ENCODE results near the gene SLC15A3.

SLC15A3 gene

GRCh38 chr11:60944490-60945294 is 7.3 kb downstream of the SLC15A3 start:
- DNase-seq, result no peak

DNA sequence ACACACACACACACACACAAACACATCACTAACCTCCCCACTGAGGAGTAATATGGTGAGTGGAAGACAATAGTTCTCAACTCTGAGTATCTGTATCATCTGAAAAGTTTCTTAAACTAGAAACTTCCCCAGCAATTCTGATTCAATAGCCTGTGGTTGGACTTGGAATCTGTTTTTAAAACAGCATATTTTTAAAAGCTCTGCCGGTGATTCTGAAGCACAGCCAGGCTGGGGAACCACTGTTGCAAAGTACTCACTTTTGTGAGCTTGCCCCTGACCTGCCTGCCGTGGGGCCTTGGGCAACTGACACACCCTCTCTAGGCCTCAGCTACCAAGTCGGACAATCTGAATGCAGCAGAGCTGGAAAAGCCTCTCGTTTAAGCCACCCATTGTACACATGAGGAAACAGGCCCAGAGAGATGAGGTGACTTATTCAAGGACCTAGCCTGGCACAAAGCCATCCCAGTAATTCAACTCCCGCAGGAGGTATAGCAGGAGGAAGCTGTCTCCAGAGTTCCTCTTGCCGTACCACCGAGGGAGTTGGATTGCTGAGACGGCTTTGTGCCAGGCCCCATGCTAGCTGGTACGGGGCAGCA is 8.9 kb downstream of the SLC15A3 start:
- no peak for DNase-seq

DNA sequence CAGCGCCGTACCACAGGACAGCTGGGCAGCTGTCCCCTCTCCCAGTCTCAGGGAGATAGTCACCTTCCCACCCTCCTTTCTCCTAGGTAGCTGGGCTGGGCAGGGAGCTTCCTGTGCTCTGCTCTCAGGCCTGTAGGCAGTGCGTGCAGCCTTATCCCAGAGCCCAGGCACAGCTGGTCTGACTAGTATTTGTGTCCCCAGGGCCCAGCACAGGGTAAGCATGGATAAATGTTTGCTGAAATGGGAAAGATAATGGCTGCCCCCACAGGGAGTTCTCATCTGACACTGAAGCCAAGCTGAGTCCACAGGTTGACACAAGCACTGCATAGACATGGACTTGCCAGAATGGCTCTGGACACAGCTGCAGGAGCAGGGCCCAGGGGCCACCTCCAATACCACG is 9.8 kb downstream of the SLC15A3 start:
- DNase-seq, result no peak

- no peak for DNase-seq
Observed at GRCh38 chr11:60941371-60942119, 10.4 kb downstream of the SLC15A3 start.

DNA sequence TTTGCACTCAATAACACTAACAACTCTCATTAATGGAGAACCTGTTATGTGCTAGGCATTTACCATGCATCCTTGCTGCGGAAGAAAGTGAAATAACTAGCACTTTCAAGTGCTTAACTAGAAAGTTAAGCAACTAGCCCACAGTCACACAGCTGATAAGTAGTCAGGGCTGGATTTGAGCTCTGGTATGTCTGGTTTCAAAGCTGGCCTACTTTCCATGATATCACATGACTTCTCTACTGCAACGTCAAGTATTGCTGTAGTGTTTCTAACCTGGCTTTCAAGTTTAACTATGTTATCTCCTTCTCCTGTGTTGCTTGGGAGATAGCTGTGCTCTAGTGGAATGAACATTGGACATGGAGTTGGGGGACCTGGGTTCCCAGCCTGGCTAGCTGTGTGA is 12.1 kb downstream of the SLC15A3 start:
- DNase-seq, result no peak

GRCh38 chr11:60939301-60939700 is 12.7 kb downstream of the SLC15A3 start:
- no peak for DNase-seq

GRCh38 chr11:60938500-60938899 is 13.5 kb downstream of the SLC15A3 start:
- no peak for DNase-seq

DNA sequence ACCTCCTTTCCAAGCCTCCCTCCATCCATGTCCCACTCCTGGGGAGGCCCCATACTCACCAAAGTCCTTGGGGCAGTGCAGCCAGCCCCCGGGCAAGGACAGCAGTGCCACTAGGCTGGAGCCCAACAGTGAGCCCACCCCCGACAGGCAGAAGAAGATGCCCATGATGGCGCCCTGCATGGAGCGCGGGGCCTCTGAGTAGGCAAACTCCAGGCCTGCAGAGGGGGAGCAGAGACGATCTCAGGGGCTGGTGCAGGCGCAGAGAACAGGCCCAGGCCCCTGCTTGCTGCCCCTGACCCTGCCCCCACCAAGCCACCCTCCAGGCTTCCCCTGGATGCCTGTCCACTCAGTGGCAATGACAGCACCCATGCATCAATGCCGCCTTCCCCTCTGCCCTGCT is 14.2 kb downstream of the SLC15A3 start:
- DNase-seq, result no peak

- no peak for DNase-seq
Observed at GRCh38 chr11:60937144-60937527, 14.8 kb downstream of the SLC15A3 start.

DNA sequence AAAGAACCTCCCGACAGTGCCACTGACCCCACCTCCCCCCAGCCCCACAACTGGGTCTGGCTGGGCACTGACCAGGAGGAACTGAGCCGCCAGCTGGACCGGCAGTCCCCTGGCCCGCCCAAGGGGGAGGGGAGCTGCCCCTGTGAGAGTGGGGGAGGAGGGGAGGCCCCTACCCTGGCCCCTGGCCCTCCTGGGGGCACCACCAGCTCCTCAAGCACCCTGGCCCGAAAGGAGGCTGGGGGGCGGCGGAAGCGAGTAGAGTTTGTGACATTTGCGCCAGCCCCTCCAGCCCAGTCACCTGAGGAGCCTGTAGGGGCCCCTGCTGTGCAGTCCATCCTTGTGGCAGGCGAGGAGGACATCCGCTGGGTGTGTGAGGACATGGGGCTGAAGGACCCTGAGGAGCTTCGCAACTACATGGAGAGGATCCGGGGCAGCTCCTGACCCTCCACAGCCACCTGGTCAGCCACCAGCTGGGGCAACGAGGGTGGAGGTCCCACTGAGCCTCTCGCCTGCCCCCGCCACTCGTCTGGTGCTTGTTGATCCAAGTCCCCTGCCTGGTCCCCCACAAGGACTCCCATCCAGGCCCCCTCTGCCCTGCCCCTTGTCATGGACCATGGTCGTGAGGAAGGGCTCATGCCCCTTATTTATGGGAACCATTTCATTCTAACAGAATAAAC is 15.4 kb downstream of the SLC15A3 start:
- DNase-seq, result no peak

GRCh38 chr11:60935676-60936442 is 16.1 kb downstream of the SLC15A3 start:
- no peak for DNase-seq

GRCh38 chr11:60934790-60935605 is 17.0 kb downstream of the SLC15A3 start:
- no peak for DNase-seq

- DNase-seq, result no peak
Observed at GRCh38 chr11:60934124-60934789, 17.7 kb downstream of the SLC15A3 start.

DNA sequence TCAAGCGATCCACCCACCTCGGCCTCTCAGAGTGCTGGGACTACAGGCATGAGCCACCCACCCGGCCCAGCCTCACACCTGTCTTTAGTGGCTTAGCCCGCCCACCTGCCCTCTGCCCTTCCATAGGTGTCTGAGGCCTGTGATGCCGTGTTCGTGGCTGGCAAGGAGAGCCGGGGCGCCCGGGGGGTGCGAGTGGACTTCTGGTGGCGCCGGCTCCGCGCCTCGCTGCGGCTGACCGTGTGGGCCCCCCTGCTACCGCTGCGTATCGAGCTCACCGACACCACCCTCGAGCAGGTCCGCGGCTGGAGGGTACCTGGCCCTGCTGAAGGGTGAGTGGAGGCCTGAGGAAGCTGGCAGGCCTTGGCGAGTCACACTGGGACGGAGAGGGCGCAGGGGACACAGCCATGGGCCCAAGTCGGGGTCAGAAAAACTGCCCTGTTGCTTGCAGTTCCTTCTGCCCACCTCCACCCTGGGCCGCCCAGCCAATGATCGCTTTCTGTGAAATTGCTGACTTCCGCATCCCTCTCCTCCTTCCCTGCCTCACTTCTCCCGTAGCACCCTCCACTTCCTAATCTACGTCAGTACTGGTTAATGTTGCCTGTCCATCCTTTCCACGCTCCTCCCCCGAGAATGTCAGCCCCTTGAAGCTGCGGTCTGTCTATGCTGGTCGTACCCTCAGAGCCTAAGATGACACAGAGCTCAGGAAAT is 18.4 kb downstream of the SLC15A3 start:
- DNase-seq, result no peak

DNA sequence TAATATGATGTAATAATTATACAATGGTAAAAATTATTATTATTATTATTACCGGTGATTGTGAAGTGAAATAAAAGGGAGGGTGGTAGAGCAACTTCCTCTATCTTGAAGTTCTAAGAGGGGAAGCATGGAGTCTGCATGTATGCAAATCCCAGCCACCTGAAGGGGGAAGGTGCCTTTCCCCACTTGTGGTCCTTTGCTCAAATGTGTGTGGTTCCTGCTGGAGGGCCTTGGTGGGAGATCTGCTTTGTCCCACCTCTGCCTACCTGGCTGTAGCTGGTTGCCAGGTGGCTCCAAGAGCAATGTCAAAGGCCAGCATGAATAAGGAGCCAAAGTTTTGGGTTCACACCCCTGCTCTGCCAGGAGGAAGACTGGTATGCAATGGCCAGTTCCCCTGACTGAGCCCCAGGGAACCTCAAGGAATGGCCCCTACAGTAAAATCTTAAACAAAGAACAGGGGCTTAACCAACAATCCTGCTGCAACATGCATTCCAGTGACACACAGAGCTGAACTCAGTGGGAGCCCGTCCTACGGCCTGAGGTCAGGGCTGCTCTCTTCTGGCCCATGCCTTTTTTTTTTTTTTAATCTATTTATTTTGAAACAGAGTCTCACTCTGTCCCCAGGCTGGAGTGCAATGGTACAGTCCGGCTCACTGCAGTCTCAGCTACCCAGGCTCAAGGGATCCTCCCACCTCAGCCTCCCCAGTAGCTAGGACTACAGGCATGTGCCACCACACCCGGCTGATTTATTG is 19.2 kb downstream of the SLC15A3 start:
- no peak for DNase-seq

DNA sequence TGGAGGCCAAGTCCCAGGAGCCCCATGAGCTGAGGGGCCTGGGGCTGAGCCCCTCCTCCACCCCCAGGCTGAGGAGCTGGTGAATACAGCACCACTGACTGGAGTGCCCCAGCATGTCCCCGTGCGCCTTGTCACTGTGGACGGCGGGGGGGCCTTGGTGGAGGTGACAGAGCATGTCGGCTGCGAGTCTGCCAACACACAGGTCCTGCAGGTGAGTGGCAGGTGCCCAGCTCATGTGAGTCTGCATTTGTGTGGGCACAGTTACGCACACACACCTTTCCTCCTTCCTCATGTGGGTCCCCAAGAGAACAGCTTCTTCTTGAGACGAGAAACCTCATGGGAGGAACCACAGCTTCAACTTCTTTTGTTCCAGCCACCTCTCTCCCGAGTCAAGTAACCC is 20.1 kb downstream of the SLC15A3 start:
- DNase-seq, result no peak

DNA sequence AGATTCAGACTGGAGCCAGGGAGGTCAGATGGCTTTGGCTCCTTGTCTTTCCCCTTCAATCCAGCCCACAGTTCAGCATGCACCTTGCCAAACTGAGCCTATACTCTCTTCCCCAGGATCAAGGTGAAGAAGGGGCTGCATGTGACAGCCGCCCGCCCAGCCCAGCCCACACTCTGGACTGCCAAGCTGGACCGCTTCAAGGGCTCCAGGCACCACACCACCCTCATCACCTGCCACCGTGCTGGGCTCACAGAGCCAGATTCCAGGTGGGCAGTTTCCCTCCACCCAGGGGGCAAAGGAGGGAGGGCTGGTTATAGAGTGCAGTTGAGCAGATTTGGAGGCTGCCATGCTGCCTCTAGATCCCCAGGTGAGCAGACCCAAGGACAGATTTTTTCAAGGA is 21.6 kb downstream of the SLC15A3 start:
- DNase-seq, result no peak

GRCh38 chr11:60929764-60930163 is 22.2 kb downstream of the SLC15A3 start:
- no peak for DNase-seq

GRCh38 chr11:60928563-60929001 is 23.4 kb downstream of the SLC15A3 start:
- no peak for DNase-seq

GRCh38 chr11:60927600-60927999 is 24.4 kb downstream of the SLC15A3 start:
- DNase-seq, result no peak
